MM.1S (cell line): Measurements from ENCODE around the gene KYNU.

Source experiments
- CTCF ChIP-seq: fragments of 300-600 bp; sonication (generic); IDR thresholded peaks from 2 replicates; pipeline ENCODE4 v1.5.1; 2016; ENCODE audit warnings: antibody characterized with exemption, low read length, mixed read lengths
- EZH2 ChIP-seq: fragments of 300-600 bp; sonication (generic); optimal IDR thresholded peaks from 2 replicates; pipeline ENCODE3; 2017; ENCODE audit warnings: low read depth, mild to moderate bottlenecking, antibody characterized with exemption, low read length, mixed read lengths
- EZH2phosphoT487 ChIP-seq: fragments of 300-600 bp; sonication (generic); IDR thresholded peaks from 2 replicates; pipeline ENCODE4 v1.6.1; 2018; ENCODE audit warnings: antibody characterized with exemption, low read length

- TF ChIP-seq CTCF (no peak), EZH2 (no peak), EZH2phosphoT487 (no peak)
Measured at GRCh38 chr2:143068094-143068493, 190.6 kb downstream of the KYNU start.
